ENCODE results near the gene PRKCA.

DNA sequence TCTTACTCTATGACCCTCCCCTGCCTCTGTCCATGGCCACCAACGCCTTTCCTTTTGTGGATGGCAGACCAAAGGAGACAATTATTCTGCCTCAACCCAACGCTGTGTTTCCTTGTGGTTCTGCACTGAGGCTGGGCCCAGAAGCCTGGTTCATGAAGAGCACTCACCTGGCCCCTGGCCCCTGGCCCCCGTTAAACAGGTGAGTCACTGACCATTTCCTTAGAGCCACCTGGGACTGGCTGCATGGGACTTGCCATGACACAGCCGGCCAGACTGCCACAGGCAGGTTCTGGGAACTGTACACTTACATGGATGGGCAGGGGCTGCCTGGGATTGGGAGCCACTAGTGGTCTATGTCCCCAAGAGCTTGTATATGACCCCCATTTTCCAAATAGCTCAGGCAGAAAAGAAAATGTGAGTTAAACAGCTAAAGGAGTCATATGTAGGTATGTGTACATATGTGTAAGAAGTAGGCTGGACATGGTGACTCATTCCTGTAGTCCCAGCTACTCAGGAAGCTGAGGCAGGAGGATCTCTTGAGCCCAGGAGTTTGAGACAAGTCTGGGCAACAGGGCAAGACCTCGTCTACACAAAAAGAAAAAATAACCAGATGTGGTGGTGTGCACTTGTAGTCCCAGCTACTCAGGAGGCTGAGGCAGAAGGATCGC, 350.6 kb downstream of the PRKCA start:
- TF ChIP-seq YY1 (IDR thresholded peaks at IDR 0.05; ENCODE audit: low read depth) (no peak), ZBTB7A (IDR thresholded peaks at IDR 0.05; ENCODE audit: low read depth) (no peak), FOXM1 (IDR thresholded peaks at IDR 0.05; ENCODE audit: borderline replicate concordance, low read depth) (no peak), CEBPB (IDR thresholded peaks at IDR 0.05) (no peak), REST (IDR thresholded peaks at IDR 0.05; ENCODE audit: low read depth) (no peak), EGR1 (IDR thresholded peaks at IDR 0.05) (no peak), TAF1 (IDR thresholded peaks at IDR 0.05; ENCODE audit: low read depth) (no peak)
